Spinal cord (tissue), 10 donors: ENCODE measurements around the gene ARSG. TPM values are rescaled to one million over a fixed set of nuclear protein-coding genes. Genes with fewer than 3 reads are reported as not detected.
A peak's percentile ranks its signal among the peaks of the same experiment; 100 is the strongest.
"Not testable (repeated sequence)": the region's sequence is repeated elsewhere in the genome, so short reads cannot be mapped to it uniquely, and the experiment has no call there.

Experiments
- DNase-seq, 6 donors: peaks; one replicate each; pipeline versions ENCODE4 v3.0.0 to v3.0.0-alpha.2; 2013 to 2015; ENCODE audit warnings: low spot score in 6 of 6, low read depth in 4 of 6
- H3K27ac ChIP-seq: one replicate; pipeline ENCODE4 v1.5.1; 2013; ENCODE audit warnings: low read depth, low read length, control low read depth
- H3K27me3 ChIP-seq: one replicate; pipeline ENCODE4 v1.6.1; 2013; ENCODE audit warnings: low read length; ENCODE audit not compliant: control insufficient read depth, insufficient read depth
- H3K36me3 ChIP-seq: one replicate; pipeline ENCODE4 v1.6.1; 2013; ENCODE audit warnings: low read length; ENCODE audit not compliant: control insufficient read depth, insufficient read depth
- H3K4me1 ChIP-seq: one replicate; pipeline ENCODE4 v1.6.1; 2013; ENCODE audit warnings: low read length; ENCODE audit not compliant: control insufficient read depth, insufficient read depth
- H3K4me3 ChIP-seq: one replicate; pipeline ENCODE4 v1.5.1; 2013; ENCODE audit warnings: low read depth, low read length, control low read depth
- H3K9me3 ChIP-seq: one replicate; pipeline ENCODE4 v1.6.1; 2013; ENCODE audit warnings: low read length; ENCODE audit not compliant: control insufficient read depth, insufficient read depth
- WGBS: methylation state at CpG from one replicate; pipeline ENCODE4 v1.1.5; 2013; ENCODE audit warnings: missing lambda C conversion rate; ENCODE audit not compliant: insufficient coverage; 5-methylcytosine and 5-hydroxymethylcytosine counted together
- polyA plus RNA-seq, 2 donors: library from polyadenylated mRNA; unstranded; fragments of 120-200 nt; gene quantifications; one replicate each; pipeline ENCODE4 v1.2.1, GENCODE V29; 2013; ENCODE audit not compliant: insufficient read length in 2 of 2
- total RNA-seq, 2 donors: library from RNA; depleted of rRNA in 1 of 2; stranded (reverse); fragments of 120-200 nt in 1 of 2; fragments of >200 nt in 1 of 2; gene quantifications; one replicate each; pipeline versions ENCODE4 v1.2.3 to v1.2.4, GENCODE V29; 2013 to 2014
- donor health status: healthy.

The ARSG gene
- total and polyA plus RNA-seq, 4 donors = 8.2 to 18.8 (median 9.9) TPM

- WGBS = 95% methylated on average over 3 of the region's 5 CpGs
- peaks cover 15% of the 10 kb centered on the region for H3K36me3 ChIP-seq
- H3K4me3 ChIP-seq = no peak overlapping the region
- DNase-seq = no peak
- H3K27ac ChIP-seq = no peak overlapping the region
- H3K9me3 ChIP-seq = no peaks in the 10 kb centered on the region
- H3K4me1 ChIP-seq = no peaks in the 10 kb centered on the region
- no peaks in the 10 kb centered on the region for H3K27me3 ChIP-seq
These were observed 35.4 kb upstream of the ARSG start for GRCh38 chr17:68255731-68256538.

GRCh38 chr17:68256701-68257100, 34.6 kb upstream of the ARSG start:
- WGBS = 51% methylated on average over 3 of the region's 5 CpGs

GRCh38 chr17:68257934-68258333, 33.4 kb upstream of the ARSG start:
- Histone ChIP-seq H3K27me3 (no peaks in the 10 kb centered on the region), H3K4me3 (no peak overlapping the region), H3K27ac (no peak overlapping the region), H3K4me1 (no peaks in the 10 kb centered on the region), H3K9me3 (no peaks in the 10 kb centered on the region), H3K36me3 (peaks cover 9% of the 10 kb centered on the region)
- no peak for DNase-seq

More at GRCh38 chr17:68256701-68257100, 34.6 kb upstream of the ARSG start:
- not testable (repeated sequence) for H3K27ac ChIP-seq, H3K4me3 ChIP-seq, H3K27me3 ChIP-seq, H3K9me3 ChIP-seq, H3K4me1 ChIP-seq
- H3K36me3 ChIP-seq = peaks cover 13% of the 10 kb centered on the region
- DNase-seq = peak in 1 of 6 donors; percentile 29

- H3K4me3 ChIP-seq, H3K36me3 ChIP-seq, H3K4me1 ChIP-seq, H3K27ac ChIP-seq, H3K27me3 ChIP-seq, H3K9me3 ChIP-seq, DNase-seq: not testable (repeated sequence)
- 24% methylated on average over 20 of the region's 44 CpGs for WGBS
These were observed 32.2 kb upstream of the ARSG start for GRCh38 chr17:68258890-68259647.

GRCh38 chr17:68259648-68259951, 31.7 kb upstream of the ARSG start:
- not testable (repeated sequence) for DNase-seq, H3K4me1 ChIP-seq, H3K27me3 ChIP-seq, H3K9me3 ChIP-seq, H3K36me3 ChIP-seq, H3K4me3 ChIP-seq, H3K27ac ChIP-seq
- no CpG with 5 or more reads among the region's 3 CpGs for WGBS

GRCh38 chr17:68260051-68260762, 31.1 kb upstream of the ARSG start:
- DNase-seq = peak in 2 of 6 donors; percentile 13 to 22
- Histone ChIP-seq H3K36me3 (peaks cover 3% of the 10 kb centered on the region), H3K27ac (no peak overlapping the region), H3K4me3 (no peak overlapping the region), H3K4me1 (no peaks in the 10 kb centered on the region), H3K9me3 (no peaks in the 10 kb centered on the region), H3K27me3 (no peaks in the 10 kb centered on the region)
- WGBS = 100% methylated on average over 1 of the region's 9 CpGs

- not testable (repeated sequence) for H3K4me1 ChIP-seq, H3K4me3 ChIP-seq
These were observed 28.8 kb upstream of the ARSG start for GRCh38 chr17:68262467-68262866.

GRCh38 chr17:68263101-68263681, 28.1 kb upstream of the ARSG start:
- not testable (repeated sequence) for H3K9me3 ChIP-seq, H3K4me3 ChIP-seq, H3K4me1 ChIP-seq, H3K27me3 ChIP-seq, H3K27ac ChIP-seq, H3K36me3 ChIP-seq
- WGBS = 50% methylated on average over 2 of the region's 9 CpGs
- DNase-seq = peak in 2 of 6 donors; percentile 57 to 79

More at GRCh38 chr17:68262467-68262866, 28.8 kb upstream of the ARSG start:
- H3K9me3 ChIP-seq, H3K36me3 ChIP-seq, H3K27ac ChIP-seq, H3K27me3 ChIP-seq: not testable (repeated sequence)
- peak in 1 of 6 donors; percentile 11 for DNase-seq
- 75% methylated on average over 2 of the region's 2 CpGs for WGBS

- DNase-seq, H3K27ac ChIP-seq, H3K4me3 ChIP-seq, H3K36me3 ChIP-seq, H3K27me3 ChIP-seq, H3K9me3 ChIP-seq, H3K4me1 ChIP-seq: not testable (repeated sequence)
- WGBS = no CpG with 5 or more reads among the region's 2 CpGs
These were observed 25.5 kb upstream of the ARSG start for GRCh38 chr17:68265833-68266232.
